Measurements from ENCODE around the gene PAK6.

The PAK6 gene

DNA sequence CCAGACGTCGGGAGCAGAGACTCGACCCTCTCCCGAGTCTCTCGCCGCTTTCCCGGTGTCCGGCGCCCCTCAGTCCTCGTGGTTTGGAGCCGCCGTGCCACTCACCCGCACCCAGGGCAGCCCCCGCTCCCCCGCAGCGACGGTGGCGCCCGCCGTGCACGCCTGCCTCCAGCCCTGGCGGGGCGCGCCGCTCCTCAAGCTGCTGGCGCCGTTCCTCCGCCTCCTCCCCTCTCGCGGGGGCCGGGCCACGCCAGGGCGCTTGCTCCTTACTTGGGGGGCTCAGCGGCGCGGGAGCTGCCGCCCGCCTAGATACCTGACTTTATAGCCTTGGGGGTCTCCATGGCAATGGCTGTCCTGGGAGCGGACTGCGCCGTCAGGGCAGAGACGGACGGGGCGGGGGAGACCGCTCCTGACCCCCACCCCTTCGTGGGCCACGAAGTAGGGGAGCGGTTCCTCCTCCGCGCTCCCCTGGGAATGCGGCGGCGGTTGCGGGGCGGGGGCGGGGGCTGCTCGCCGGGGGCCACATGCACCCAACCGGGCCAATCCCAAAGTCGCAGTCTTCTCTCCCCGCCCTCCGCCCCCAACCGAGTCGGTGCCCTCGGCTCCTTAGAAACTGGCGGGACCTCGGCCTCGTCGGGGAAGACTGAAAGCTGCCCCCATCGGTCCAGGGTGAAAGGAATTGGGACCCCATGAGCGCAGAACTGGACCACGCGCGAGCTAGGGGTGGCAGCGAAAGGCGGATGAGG is 44.2 kb downstream of the PAK6 start, which contains the start of gene ANKRD63:
Gene ANKRD63 (minus strand): TSS at position 196 of the 746 bp plus-strand sequence. CDS start 478 bp downstream, outside the sequence.
- TF ChIP-seq, protein P1, sequence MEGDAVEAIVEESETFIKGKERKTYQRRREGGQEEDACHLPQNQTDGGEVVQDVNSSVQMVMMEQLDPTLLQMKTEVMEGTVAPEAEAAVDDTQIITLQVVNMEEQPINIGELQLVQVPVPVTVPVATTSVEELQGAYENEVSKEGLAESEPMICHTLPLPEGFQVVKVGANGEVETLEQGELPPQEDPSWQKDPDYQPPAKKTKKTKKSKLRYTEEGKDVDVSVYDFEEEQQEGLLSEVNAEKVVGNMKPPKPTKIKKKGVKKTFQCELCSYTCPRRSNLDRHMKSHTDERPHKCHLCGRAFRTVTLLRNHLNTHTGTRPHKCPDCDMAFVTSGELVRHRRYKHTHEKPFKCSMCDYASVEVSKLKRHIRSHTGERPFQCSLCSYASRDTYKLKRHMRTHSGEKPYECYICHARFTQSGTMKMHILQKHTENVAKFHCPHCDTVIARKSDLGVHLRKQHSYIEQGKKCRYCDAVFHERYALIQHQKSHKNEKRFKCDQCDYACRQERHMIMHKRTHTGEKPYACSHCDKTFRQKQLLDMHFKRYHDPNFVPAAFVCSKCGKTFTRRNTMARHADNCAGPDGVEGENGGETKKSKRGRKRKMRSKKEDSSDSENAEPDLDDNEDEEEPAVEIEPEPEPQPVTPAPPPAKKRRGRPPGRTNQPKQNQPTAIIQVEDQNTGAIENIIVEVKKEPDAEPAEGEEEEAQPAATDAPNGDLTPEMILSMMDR (IDR thresholded peaks at IDR 0.05; ENCODE audit: borderline replicate concordance, control extremely low read depth, extremely low read depth, insufficient read depth, missing control alignments) = no peak
- peak; percentile 75 for DNase-seq (ENCODE audit: low spot score)
- in situ Hi-C loops (cut with MboI; ENCODE audit: low sequenced_read_pairs, unreplicated experiment) = no loop called here

DNA sequence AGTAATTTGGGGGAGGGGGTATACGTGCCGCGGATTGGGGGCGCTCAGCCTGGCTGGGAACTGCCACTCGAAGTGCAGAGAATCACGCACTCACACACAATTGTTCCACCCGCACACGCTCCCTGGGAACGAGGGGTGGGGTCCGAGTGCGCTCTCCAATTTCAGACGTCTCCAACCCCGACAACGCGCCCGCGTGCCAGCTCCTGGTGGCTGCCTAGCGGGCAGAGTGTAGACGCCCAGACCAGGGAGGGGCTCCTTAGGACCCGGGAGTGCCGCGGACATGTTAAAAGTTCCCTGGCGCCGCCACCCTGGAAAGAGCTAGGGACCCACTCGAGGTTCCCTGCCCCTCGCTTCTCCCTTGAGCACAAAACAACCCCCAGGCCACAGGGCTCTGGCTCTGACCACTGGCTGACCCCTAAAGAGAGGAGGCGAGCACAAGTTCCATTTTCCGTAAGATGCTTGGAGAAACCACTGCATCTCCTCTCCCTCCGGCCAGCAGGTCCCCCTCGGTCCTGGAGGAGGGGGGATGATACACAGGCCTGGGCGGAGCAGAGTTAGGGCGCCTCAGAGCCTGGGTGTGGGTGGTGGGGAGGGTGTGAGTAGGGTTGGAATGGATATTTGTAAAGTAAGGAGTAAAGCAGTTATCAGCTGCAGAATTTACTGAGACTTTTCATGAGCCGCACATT is 44.9 kb downstream of the PAK6 start:
- in situ Hi-C loops (cut with MboI; ENCODE audit: low sequenced_read_pairs, unreplicated experiment) = no loop called here
- no peak for DNase-seq (ENCODE audit: low spot score)
- TF ChIP-seq, protein P1 (IDR thresholded peaks at IDR 0.05; ENCODE audit: borderline replicate concordance, control extremely low read depth, extremely low read depth, insufficient read depth, missing control alignments) = no peak

DNA sequence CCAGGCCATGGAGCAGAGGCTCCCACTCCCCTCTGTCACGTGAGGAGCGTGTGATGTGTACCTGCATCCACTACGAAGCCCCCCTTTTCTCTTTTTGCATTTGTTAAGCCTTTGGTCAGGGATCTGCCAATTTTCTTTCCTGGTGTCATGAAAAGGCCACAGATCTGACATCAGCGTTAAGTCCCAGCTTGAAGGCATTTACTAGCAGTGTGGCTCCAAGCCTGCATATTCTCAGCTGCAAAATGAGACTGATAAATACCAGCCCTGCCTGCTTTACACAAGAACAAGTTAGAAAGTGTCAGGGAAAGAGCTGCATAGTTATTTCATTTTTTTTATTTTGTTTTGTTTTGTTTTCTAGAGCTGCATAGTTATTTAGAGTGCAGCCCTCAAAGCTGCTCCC is 46.3 kb downstream of the PAK6 start:
- in situ Hi-C loops (cut with MboI; ENCODE audit: low sequenced_read_pairs, unreplicated experiment) = no loop called here

DNA sequence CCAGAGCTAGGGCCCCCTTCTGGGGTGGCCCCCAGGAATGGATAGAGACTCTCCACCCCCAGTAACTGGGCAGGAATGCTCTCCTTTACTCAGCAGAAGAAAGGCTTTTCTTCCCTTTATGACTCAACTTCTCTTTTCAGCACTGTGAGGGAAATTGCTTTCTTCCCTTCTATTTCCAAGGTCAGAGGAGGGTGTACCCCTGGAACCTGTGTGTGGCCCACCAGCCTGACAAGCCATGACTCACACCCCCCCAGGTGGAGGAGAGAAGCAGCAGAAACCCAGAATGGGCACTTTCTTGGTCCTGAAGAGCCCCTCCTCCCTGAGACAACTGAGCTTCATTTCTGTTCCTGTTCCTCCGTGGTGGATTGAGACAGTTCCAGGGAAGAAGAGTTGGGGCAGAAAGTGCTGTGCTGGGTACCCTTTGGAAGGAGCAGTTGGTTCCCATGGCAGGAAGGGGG is 46.7 kb downstream of the PAK6 start:
- TF ChIP-seq, protein P1 (IDR thresholded peaks at IDR 0.05; ENCODE audit: borderline replicate concordance, control extremely low read depth, extremely low read depth, insufficient read depth, missing control alignments) = no peak
- in situ Hi-C loops (cut with MboI; ENCODE audit: low sequenced_read_pairs, unreplicated experiment) = no loop called here
- no peak for DNase-seq (ENCODE audit: low spot score)

More for the DNA sequence above, 46.3 kb downstream of the PAK6 start:
- no peak for DNase-seq (ENCODE audit: low spot score)
- TF ChIP-seq, protein P1 (IDR thresholded peaks at IDR 0.05; ENCODE audit: borderline replicate concordance, control extremely low read depth, extremely low read depth, insufficient read depth, missing control alignments) = no peak

DNA sequence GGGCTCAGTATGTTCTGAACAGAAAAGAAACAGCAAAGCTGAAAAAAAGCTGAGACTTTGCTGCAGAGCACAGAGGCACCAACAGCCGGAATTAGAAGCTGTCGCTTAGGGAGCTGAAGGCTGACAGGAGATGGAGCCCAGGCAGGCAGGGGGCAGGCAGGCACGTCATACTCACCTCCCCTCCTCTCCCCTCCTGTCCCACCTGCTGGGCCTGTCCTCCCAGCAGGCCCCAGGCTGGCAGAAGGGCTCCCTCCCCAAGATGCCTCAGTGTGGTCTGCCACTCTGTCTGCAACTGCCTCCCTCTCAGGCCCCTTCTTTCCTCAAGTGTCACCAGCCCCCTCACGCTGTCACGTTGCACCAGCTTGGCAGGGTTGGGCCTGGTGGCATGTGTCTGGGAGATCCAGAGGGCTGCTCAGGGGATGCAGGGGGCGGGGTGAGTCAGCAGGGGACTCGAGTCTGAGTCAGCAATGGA is 47.2 kb downstream of the PAK6 start:
- DNase-seq (ENCODE audit: low spot score) = no peak
- TF ChIP-seq, protein P1 (IDR thresholded peaks at IDR 0.05; ENCODE audit: borderline replicate concordance, control extremely low read depth, extremely low read depth, insufficient read depth, missing control alignments) = no peak
- in situ Hi-C loops (cut with MboI; ENCODE audit: low sequenced_read_pairs, unreplicated experiment) = no loop called here

DNA sequence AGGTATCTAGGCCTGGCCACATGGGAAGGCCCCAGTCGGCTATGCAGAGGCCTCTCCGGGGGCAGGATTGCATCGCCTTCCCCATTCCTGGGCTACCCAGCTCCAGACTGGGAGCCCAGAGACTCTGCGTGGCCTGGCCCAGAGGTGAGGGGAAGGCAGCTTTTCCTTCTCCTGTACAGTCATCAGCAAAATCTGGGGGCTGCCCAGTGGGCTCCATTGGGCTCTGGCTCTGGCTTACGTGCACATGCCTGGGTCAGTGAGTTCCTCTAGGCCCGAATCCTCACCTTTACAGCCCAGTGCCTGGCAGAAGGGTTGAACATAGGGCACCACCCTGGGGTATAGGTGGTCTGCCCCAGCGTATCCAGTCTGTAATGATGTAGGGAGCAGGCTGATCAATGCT is 47.9 kb downstream of the PAK6 start:
- TF ChIP-seq, protein P1 (IDR thresholded peaks at IDR 0.05; ENCODE audit: borderline replicate concordance, control extremely low read depth, extremely low read depth, insufficient read depth, missing control alignments) = no peak
- no peak for DNase-seq (ENCODE audit: low spot score)
- in situ Hi-C loops (cut with MboI; ENCODE audit: low sequenced_read_pairs, unreplicated experiment) = no loop called here
